ENCODE data around the gene IFITM1. TPM values are rescaled to one million over a fixed set of nuclear protein-coding genes. Genes with fewer than 3 reads are reported as not detected.

IFITM1 gene
- total and polyA plus RNA-seq, 2 donors (not counting 3 experiments of a cell fraction or from before 2014, with no cell fraction given): 11.5 to 24.6 TPM

DNA sequence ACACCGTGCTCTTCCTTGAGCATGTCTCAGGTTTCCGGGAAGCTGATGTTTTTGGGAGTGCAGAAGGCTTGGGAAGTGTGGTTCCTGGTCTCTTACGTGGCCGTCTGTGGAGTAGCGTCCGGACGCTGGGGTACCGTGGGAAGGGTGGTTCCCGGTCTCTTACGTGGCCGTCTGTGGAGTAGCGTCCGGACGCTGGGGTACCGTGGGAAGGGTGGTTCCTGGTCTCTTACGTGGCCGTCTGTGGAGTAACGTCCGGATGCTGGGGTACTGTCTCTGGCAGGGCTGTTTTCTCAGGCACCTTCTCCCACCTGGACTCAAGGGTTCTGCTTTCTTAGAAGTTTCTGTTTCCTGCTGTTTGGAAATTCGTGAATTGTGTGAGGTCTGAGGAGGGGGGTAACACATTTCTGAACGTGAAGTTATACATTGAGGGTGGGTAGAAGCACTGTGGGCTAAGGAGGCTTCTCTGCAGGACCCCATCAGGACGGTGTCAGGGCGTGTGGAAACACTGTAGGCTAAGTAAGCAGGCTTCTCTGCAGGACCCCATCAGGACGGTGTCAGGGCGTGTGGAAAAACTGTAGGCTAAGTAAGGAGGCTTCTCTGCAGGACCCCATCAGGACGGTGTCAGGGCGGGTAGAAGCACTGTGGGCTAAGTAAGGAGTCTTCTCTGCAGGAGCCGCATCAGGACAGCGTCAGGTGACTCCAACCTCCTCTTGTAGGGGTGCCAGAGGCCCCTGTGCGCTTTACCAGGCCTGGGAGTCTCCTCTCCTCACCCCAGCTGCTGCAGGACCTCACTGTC lies 12.2 kb downstream of the IFITM1 start:
- ChIA-PET CTCF (interaction anchor here (0.5 to 1.3 kb wide), 3 partner anchors 21 to 33 kb away, joined by 3 to 4 read pairs (median 3); no protein-coding TSS in a partner anchor), POLR2A (no interaction called here)
- peaks cover 15% of the 10 kb centered on the region for H3K4me1 ChIP-seq (ENCODE audit: control insufficient read depth, extremely low read depth, insufficient read depth, low read length)
- peak overlapping the region; percentile 59 for H3K27ac ChIP-seq (ENCODE audit: insufficient read depth, low read depth, low read length)
- H4K20me1 ChIP-seq (replicated peaks; ENCODE audit: control insufficient read depth, extremely low read depth, insufficient read depth, low read length): no peaks in the 10 kb centered on the region
- no peaks in the 10 kb centered on the region for H3K9me1 ChIP-seq (replicated peaks; ENCODE audit: control insufficient read depth, extremely low read depth, insufficient read depth, low read length)
- intact Hi-C loops (cut with micrococcal nuclease): loop anchor here (2.0 kb wide), 1 partner anchor 31 kb away; no protein-coding TSS in a partner anchor
- no peak for TF ChIP-seq MYC (IDR thresholded peaks at IDR 0.05; ENCODE audit: low read depth, low read length)
- no peak for TF ChIP-seq JUN (IDR thresholded peaks at IDR 0.05; ENCODE audit: borderline replicate concordance, insufficient read depth, insufficient read length, low read depth)
- TF ChIP-seq, protein P1, sequence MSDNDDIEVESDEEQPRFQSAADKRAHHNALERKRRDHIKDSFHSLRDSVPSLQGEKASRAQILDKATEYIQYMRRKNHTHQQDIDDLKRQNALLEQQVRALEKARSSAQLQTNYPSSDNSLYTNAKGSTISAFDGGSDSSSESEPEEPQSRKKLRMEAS (IDR thresholded peaks at IDR 0.05; ENCODE audit: insufficient read depth, insufficient read length): no peak
- no peak for TF ChIP-seq GATA2 (IDR thresholded peaks at IDR 0.05; ENCODE audit: insufficient read depth, insufficient read length, low read depth, low read length)
- TF ChIP-seq POLR2A (IDR thresholded peaks at IDR 0.05; ENCODE audit: low read depth, low read length): no peak
- TF ChIP-seq FOS (IDR thresholded peaks at IDR 0.05; ENCODE audit: borderline replicate concordance, insufficient read depth, low read length): no peak
- TF ChIP-seq EZH2 (IDR thresholded peaks at IDR 0.05; ENCODE audit: borderline replicate concordance, low read depth, low read length, severe bottlenecking): no peak
- no peak for TF ChIP-seq POLR2AphosphoS5 (IDR thresholded peaks at IDR 0.05; ENCODE audit: insufficient read depth, low read depth, low read length)
- H3K79me2 ChIP-seq (ENCODE audit: control insufficient read depth, insufficient read depth, low read length): no peaks in the 10 kb centered on the region
- no peak overlapping the region for H3K4me2 ChIP-seq (ENCODE audit: insufficient read depth, low read length)
- H3K4me3 ChIP-seq (replicated peaks in 1 of 3; ENCODE audit: insufficient read depth in 1 of 3, low read depth in 1 of 3, low read length in 3 of 3): no peak overlapping the region
- no peaks in the 10 kb centered on the region for H3K27me3 ChIP-seq (ENCODE audit: control insufficient read depth in 2 of 2, insufficient read depth in 2 of 2, low read length in 2 of 2)
- FAIRE-seq (peak; percentile 35), DNase-seq (ENCODE audit: low read depth, low spot score) (no peak)
- no TSS peak for BruUV-seq (replicated peaks)
- H3K9me3 ChIP-seq (replicated peaks; ENCODE audit: control insufficient read depth, insufficient read depth, low read length): no peaks in the 10 kb centered on the region
- peak overlapping the region; percentile 50 for H2AFZ ChIP-seq (ENCODE audit: low read depth, low read length)
- dilution Hi-C loops (cut with MboI; ENCODE audit: extremely low pct_ligation_motif_present, low sequenced_read_pairs): no loop called here
- H3K36me3 ChIP-seq (ENCODE audit: control insufficient read depth in 2 of 2, extremely low read depth in 1 of 2, insufficient read depth in 2 of 2, low read length in 2 of 2): no peaks in the 10 kb centered on the region
- H3K9ac ChIP-seq (replicated peaks; ENCODE audit: extremely low read depth, insufficient read depth, low read length): no peak overlapping the region
